ENCODE results near the gene SQSTM1. TPM values are rescaled to one million over a fixed set of nuclear protein-coding genes. Genes with fewer than 3 reads are reported as not detected.
"Not testable (repeated sequence)": the region's sequence is repeated elsewhere in the genome, so short reads cannot be mapped to it uniquely, and the experiment has no call there.

SQSTM1 gene
- total RNA-seq, 2 donors from 2014 or later, result 302 to 316 TPM

DNA sequence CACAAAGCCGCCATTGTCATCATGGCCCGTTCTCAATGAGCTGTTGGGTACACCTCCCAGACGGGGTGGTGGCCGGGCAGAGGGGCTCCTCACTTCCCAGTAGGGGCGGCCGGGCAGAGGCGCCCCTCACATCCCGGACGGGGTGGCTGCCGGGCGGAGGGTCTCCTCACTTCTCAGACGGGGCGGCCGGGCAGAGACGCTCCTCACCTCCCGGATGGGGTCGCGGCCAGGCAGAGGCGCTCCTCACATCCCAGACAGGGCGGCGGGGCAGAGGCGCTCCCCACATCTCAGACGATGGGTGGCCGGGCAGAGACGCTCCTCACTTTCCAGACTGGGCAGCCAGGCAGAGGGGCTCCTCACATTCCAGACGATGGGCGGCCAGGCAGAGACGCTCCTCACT is 14.2 kb downstream of the SQSTM1 start:
- not testable (repeated sequence) for ATAC-seq

GRCh38 chr5:179836225-179837019 is 15.7 kb downstream of the SQSTM1 start:
- DNase-seq, result no peak
- peak; percentile 7 to 24 for ATAC-seq
- intact Hi-C loops (cut with DNase I), result no loop called here

More for the DNA sequence above, 14.2 kb downstream of the SQSTM1 start:
- intact Hi-C loops (cut with DNase I); DNase-seq: not testable (repeated sequence)

GRCh38 chr5:179837076-179838011 is 16.6 kb downstream of the SQSTM1 start:
- intact Hi-C loops (cut with DNase I), result no loop called here
- DNase-seq (no peak), ATAC-seq (peak; percentile 2 to 19)

DNA sequence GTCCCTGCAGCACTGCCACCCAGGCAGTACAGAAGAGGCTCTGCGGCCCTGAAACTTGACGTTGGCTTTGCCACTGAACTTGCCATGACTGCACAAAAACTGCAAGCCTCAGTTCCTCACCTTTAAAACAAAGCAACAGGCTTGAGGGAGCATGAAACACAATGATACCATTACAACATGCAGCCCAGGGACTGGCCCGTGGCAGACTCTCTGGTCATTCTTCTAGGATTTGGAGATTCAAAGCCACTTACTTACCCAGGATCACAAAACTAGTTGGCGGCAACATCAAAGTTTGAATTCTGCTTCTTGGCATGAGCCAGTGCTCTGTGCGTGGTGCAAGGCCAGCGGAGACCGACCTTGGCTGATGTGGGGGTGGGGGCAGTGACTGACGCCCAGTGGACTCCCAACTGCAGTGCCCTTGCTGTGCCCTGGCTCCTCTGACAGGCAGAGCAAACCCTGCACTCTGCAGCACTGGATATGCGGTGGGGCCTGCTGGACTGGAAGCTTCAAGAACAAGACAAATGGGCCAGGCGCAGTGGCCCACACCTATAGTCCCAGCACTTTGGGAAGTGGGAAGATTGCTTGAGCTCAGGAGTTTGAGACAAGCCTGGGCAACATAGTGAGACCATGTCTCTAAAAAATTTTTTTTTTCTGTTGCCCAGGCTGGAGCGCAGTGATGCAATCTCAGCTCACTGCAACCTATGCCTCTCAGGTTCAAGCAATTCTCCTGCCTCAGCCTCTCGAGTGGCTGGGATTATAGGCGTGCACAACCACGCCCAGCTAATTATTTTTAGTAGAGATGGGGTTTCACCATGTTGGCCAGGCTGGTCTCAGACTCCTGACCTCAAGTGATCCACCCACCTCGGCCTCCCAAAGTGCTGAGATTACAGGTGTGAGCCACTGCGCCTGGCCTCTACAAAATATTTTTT is 18.9 kb downstream of the SQSTM1 start:
- intact Hi-C loops (cut with DNase I), result no loop called here
- peak in 1 of 2 donors; percentile 19 for ATAC-seq
- no peak for DNase-seq

DNA sequence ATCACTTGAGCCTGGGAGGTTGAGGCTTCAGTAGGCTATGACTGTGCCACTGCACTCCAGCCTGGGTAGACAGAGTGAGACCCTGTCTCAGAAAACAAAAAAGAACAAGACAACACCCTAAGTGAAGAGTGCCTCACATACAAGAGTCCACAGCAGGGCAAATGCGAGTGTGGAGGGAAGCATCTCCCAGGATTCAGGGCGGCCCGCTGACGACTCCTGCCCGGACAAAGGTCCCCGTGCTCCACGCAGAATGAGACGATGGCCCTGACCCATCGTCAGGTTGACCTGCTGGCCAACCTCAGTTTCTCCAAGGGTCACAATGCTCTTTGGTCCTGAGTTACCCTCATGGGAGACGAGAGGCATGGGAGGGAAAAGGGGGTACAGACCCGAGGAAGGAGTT is 19.6 kb downstream of the SQSTM1 start:
- ATAC-seq (no peak), DNase-seq (no peak)
- intact Hi-C loops (cut with DNase I), result no loop called here

GRCh38 chr5:179840766-179841165 is 20.1 kb downstream of the SQSTM1 start:
- no peak for DNase-seq
- intact Hi-C loops (cut with DNase I), result no loop called here
- ATAC-seq, result peak in 1 of 2 donors; percentile 3

- peak in 1 of 2 donors; percentile 4 for ATAC-seq
- intact Hi-C loops (cut with DNase I), result no loop called here
These were observed 20.9 kb downstream of the SQSTM1 start for GRCh38 chr5:179841621-179842020.

DNA sequence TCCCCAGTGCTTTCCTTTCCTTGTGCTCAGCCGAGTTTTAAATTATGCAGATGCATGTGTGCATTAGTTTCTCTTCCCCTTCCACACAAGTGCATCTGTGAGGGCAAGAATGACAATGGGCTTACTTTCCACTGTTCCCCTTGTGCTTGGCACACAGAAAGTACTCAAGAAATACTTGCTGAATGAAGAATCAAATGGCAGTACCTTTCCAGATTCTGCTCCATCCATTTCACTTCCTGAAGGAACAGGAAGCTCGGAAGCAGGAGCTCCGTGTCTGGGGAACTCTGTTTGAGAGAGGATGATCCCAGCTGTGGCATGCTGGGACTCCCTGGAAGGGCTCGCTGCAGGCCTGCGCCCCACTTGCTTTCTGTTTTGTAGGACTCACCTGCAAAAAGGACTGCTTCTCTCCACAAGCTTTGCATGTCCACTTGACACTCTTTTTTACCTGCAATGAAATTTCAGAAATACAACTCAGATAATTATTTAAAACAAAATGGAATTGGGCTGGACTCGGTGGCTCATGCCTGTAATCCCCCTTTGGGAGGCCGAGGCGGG is 32.4 kb downstream of the SQSTM1 start:
- intact Hi-C loops (cut with DNase I), result no loop called here
- no peak for ATAC-seq
- DNase-seq, result no peak

More at GRCh38 chr5:179841621-179842020, 20.9 kb downstream of the SQSTM1 start:
- no peak for DNase-seq

GRCh38 chr5:179854356-179854755 is 33.7 kb downstream of the SQSTM1 start:
- intact Hi-C loops (cut with DNase I), result no loop called here
- DNase-seq (no peak), ATAC-seq (no peak)

DNA sequence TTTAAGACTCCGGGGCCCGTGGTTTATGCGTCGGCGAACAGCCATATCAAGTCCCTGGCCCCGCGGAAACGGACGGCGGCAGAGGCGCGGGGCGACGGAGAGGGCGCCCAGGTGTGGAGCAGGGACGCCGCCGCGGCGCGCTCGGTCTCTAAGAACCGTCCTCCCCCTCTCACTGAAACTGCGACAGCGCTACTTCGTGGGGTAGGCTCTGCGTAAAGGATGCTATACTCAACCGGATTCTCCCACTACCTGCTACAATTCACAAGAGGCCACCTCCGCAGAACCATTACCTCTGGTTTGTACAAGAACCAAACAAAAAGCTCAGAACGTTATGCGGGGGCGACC is 37.5 kb downstream of the SQSTM1 start:
- intact Hi-C loops (cut with DNase I), result loop anchor here in 1 of 2 donors (5.0 kb wide), 1 partner anchor 36 kb away; the partner anchor contains the start of gene SQSTM1
- ATAC-seq (peak; percentile 47 to 51), DNase-seq (no peak)

- ATAC-seq (peak; percentile 99), DNase-seq (peak; percentile 99)
- intact Hi-C loops (cut with DNase I), result loop anchor here in 1 of 2 donors (5.0 kb wide), 1 partner anchor 37 kb away; the partner anchor contains the start of gene SQSTM1
These were observed 38.1 kb downstream of the SQSTM1 start, which contains the start of gene MRNIP for GRCh38 chr5:179858586-179859427. MRNIP (minus strand) TSS chr5:179858817; CDS start chr5:179858796, 21 bp downstream.

- no peak for DNase-seq
These were observed 39.6 kb downstream of the SQSTM1 start for GRCh38 chr5:179860301-179860700.

DNA sequence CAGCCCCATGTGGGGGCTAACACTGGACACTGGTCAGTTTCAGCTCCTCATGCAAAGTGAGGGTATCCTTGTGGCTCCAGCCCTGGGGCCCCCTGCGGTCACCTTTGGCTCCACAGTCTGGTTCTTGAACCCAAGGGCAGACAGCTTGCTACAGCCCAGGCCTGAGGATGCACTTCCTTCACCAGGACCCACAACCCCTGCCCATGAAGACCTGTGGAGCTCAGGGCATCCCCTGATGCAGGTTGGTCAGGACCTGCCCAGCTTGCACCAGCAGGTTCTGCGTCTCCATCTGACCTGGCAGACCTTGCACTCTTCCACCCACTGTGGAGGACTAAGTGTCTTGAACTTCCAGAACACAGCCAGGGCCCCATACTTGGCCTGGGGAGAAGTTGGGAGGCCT is 41.6 kb downstream of the SQSTM1 start:
- ATAC-seq, result no peak
- no peak for DNase-seq
- intact Hi-C loops (cut with DNase I), result no loop called here

More at GRCh38 chr5:179860301-179860700, 39.6 kb downstream of the SQSTM1 start:
- intact Hi-C loops (cut with DNase I), result no loop called here
- no peak for ATAC-seq

DNA sequence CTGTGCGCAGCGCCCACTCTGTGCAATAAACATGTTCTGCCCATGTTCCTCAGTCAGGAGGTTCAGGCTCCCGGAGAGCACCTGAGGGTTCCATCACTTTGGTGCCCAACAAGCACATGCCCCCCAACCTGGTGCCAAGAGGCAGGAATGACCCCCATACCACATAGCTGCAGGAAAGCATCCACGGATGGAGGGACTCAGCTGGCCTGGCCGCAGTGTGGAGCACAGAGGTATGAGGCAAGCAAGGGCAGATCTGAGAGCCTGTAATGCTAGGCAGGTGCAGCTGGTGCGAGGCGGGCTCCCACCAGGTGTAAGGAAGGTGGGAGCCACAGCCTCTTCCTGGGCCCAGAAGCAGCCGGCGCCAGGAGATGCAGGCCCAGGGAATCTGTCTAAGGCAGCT is 42.2 kb downstream of the SQSTM1 start:
- DNase-seq, result no peak
- intact Hi-C loops (cut with DNase I), result no loop called here
- no peak for ATAC-seq

GRCh38 chr5:179863449-179864085 is 42.9 kb downstream of the SQSTM1 start:
- DNase-seq, result no peak
- no peak for ATAC-seq
- intact Hi-C loops (cut with DNase I), result no loop called here

DNA sequence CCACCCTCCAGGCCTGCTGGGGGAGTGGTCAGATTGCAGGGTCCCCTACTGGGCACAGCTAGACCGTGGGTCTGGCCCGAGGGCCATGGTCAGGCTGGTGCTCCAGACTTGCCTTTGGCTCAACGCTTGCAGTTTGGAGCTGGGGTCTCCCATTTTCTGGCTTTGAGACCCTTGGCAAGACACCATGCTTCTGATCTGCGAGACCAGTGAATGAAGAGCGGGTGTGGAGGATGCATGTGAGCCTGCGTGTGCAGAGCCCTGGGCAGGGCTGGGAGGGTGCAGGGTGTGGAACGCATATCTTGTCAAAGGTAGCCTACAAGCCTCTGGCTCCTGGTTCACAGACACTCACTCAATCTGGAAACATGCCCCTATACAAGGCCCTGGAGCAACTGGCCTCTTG is 44.0 kb downstream of the SQSTM1 start:
- intact Hi-C loops (cut with DNase I), result no loop called here
- ATAC-seq, result no peak
- DNase-seq, result no peak

Data from left cardiac atrium (tissue), 4 donors.